PC-9 (cell line): ENCODE results near the gene ANKFN1. TPM values are rescaled to one million over a fixed set of nuclear protein-coding genes. Genes with fewer than 3 reads are reported as not detected.

Experiments used
- BruUV-seq: library from RNA; stranded (reverse); fragments of 400-500 nt; replicated peaks from 2 replicates; lab custom pipeline; 2021; lab: Mats Ljungman, UMichigan
- CTCF ChIA-PET: fragments of 300-600 bp; sonication (Branson Sonifier 250); formaldehyde crosslinking; loops from one replicate; lab custom pipeline; 2022; ENCODE audit warnings: antibody characterized with exemption; lab: Charles Lee
- POLR2A ChIA-PET: fragments of 300-600 bp; sonication (Branson Sonifier 250); formaldehyde crosslinking; loops from one replicate; lab custom pipeline; 2022; ENCODE audit warnings: antibody characterized with exemption; ENCODE audit not compliant: unreplicated experiment; lab: Charles Lee
- DNase-seq, 2 experiments: peaks; one replicate each; pipeline versions ENCODE4 v3.0.0 to v3.0.0-alpha.2; 2015 to 2022; ENCODE audit warnings: mixed read lengths in 1 of 2
- H2AFZ ChIP-seq: fragments of 200-600 bp; sonication (generic); 2 replicates; pipeline ENCODE4 v1.8.1; 2017; ENCODE audit warnings: antibody characterized with exemption
- H3F3A ChIP-seq: fragments of 200-600 bp; sonication (generic); 2 replicates; pipeline ENCODE4 v1.8.1; 2017; ENCODE audit warnings: antibody characterized with exemption, mild to moderate bottlenecking, low read depth; ENCODE audit not compliant: insufficient read depth
- H3K27ac ChIP-seq: fragments of 200-600 bp; sonication (generic); 2 replicates; pipeline ENCODE4 v1.6.1; 2016; ENCODE audit warnings: mixed run types
- H3K27me3 ChIP-seq: fragments of 200-600 bp; sonication (generic); 2 replicates; pipeline ENCODE4 v1.6.1; 2016; ENCODE audit warnings: low read depth, mixed run types; ENCODE audit not compliant: insufficient read depth
- H3K36me3 ChIP-seq: fragments of 200-600 bp; sonication (generic); 2 replicates; pipeline ENCODE4 v1.6.1; 2016; ENCODE audit warnings: low read depth, mixed run types
- H3K4me1 ChIP-seq: fragments of 200-600 bp; sonication (generic); replicated peaks from 2 replicates; pipeline ENCODE4 v1.6.1; 2016; ENCODE audit warnings: mixed run types; ENCODE audit not compliant: insufficient read depth
- H3K4me2 ChIP-seq: fragments of 200-600 bp; sonication (generic); 2 replicates; pipeline ENCODE4 v1.6.1; 2017; ENCODE audit warnings: mixed run types
- H3K4me3 ChIP-seq: fragments of 200-600 bp; sonication (generic); 2 replicates; pipeline ENCODE4 v1.6.1; 2016; ENCODE audit warnings: mixed run types
- H3K79me2 ChIP-seq: fragments of 200-600 bp; sonication (generic); 2 replicates; pipeline ENCODE4 v1.6.1; 2017; ENCODE audit warnings: low read depth, mixed run types
- H3K9me2 ChIP-seq: fragments of 200-600 bp; sonication (generic); 2 replicates; pipeline ENCODE4 v1.8.1; 2017; ENCODE audit warnings: mild to moderate bottlenecking; ENCODE audit not compliant: insufficient read depth
- H3K9me3 ChIP-seq: fragments of 200-600 bp; sonication (generic); 2 replicates; pipeline ENCODE4 v1.8.1; 2016; ENCODE audit warnings: low read depth; ENCODE audit not compliant: insufficient read depth
- H4K20me1 ChIP-seq: fragments of 200-600 bp; sonication (generic); 2 replicates; pipeline ENCODE4 v1.8.1; 2017; ENCODE audit not compliant: insufficient read depth
- EZH2 ChIP-seq: fragments of 200-600 bp; sonication (generic); IDR thresholded peaks from 2 replicates; pipeline ENCODE4 v1.8.0; 2017; ENCODE audit warnings: antibody characterized with exemption, low read depth
- intact Hi-C: fragments of 100-400 bp; cut with micrococcal nuclease; formaldehyde crosslinking; loops from one replicate; pipeline ENCODE4 v1.10.0; 2022; ENCODE audit not compliant: unreplicated experiment
- total RNA-seq: library from RNA; stranded (reverse); gene quantifications from 2 replicates; pipeline ENCODE4 v1.2.3, GENCODE V29; 2021
- TF ChIP-seq, protein P1 (sequence below): fragments of 200-600 bp; sonication (generic); conservative IDR thresholded peaks from 2 replicates; pipeline ENCODE4 v1.6.1; 2017; ENCODE audit warnings: mixed run types, antibody characterized with exemption, mild to moderate bottlenecking, moderate library complexity

The ANKFN1 gene
- total RNA-seq, 1 experiment from 2014 or later, result not detected

DNA sequence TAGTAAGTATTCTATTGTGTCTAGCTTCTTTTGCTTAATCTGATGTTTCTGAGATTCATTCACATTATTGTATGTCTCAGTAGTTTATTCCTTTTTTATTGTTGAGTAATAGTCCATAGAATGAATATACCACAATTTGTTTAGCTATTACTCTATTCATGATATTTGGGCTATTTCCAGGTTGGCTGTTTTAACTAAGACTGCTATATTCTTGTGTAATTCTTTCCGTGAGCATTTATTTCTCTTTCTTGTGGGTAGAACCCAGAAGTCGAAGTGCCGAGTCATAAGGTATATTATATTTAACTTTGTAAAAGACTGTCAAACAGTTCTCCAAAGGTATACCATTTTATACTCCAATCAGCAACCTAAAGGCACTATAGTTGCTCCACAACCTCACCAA lies 160.8 kb downstream of the ANKFN1 start:
- Histone ChIP-seq H3K4me3 (no peak overlapping the region), H3K9me3 (no peaks in the 10 kb centered on the region), H3K4me1 (no peaks in the 10 kb centered on the region), H2AFZ (no peak overlapping the region), H3K27me3 (no peaks in the 10 kb centered on the region), H3F3A (no peaks in the 10 kb centered on the region), H3K4me2 (no peak overlapping the region), H3K79me2 (no peaks in the 10 kb centered on the region), H3K27ac (no peak overlapping the region), H3K36me3 (no peaks in the 10 kb centered on the region), H4K20me1 (no peaks in the 10 kb centered on the region), H3K9me2 (no peaks in the 10 kb centered on the region)
- no TSS peak for BruUV-seq
- ChIA-PET POLR2A (no interaction called here), CTCF (no interaction called here)
- intact Hi-C loops, result no loop called here
- no peak for DNase-seq
- no peak for TF ChIP-seq EZH2
- TF ChIP-seq, protein P1, sequence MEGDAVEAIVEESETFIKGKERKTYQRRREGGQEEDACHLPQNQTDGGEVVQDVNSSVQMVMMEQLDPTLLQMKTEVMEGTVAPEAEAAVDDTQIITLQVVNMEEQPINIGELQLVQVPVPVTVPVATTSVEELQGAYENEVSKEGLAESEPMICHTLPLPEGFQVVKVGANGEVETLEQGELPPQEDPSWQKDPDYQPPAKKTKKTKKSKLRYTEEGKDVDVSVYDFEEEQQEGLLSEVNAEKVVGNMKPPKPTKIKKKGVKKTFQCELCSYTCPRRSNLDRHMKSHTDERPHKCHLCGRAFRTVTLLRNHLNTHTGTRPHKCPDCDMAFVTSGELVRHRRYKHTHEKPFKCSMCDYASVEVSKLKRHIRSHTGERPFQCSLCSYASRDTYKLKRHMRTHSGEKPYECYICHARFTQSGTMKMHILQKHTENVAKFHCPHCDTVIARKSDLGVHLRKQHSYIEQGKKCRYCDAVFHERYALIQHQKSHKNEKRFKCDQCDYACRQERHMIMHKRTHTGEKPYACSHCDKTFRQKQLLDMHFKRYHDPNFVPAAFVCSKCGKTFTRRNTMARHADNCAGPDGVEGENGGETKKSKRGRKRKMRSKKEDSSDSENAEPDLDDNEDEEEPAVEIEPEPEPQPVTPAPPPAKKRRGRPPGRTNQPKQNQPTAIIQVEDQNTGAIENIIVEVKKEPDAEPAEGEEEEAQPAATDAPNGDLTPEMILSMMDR, result no peak

DNA sequence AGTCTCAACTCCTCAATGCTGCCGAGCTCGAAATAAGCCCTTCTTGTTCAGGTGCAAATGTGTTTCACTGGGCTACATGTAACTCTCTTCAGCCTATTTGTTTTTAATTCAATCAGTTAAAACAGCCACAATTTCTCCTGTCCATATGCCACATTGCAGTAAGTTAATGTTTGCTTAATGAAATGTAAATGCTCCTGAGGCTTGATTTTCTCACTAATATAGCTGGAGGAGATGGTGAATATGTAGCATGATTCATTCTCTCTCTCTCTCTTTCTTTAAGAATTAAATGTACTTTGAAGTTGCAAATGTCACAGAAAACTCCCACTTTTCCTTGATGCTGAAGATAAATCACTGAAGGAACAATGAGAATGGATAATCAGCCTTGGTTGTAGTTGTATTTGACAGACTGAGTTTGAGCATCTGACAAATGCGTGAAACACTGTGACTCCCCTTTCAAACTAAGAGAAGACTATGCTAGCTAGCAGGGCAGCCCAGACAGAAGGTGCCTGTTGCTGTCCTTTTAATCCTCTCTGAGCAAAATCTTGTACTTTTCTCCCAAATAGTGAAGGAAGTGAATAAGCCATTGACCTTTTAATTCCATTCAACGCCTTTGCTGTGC lies 161.8 kb downstream of the ANKFN1 start:
- no peak for DNase-seq
- Histone ChIP-seq H3F3A (no peaks in the 10 kb centered on the region), H3K36me3 (no peaks in the 10 kb centered on the region), H3K9me2 (no peaks in the 10 kb centered on the region), H3K4me1 (no peaks in the 10 kb centered on the region), H3K27ac (no peak overlapping the region), H3K4me3 (no peak overlapping the region), H3K27me3 (no peaks in the 10 kb centered on the region), H4K20me1 (no peaks in the 10 kb centered on the region), H3K4me2 (no peak overlapping the region), H3K79me2 (no peaks in the 10 kb centered on the region), H2AFZ (no peak overlapping the region), H3K9me3 (no peaks in the 10 kb centered on the region)
- TF ChIP-seq, protein P1, result no peak
- TF ChIP-seq EZH2, result no peak
- CTCF ChIA-PET, result no interaction called here
- POLR2A ChIA-PET, result no interaction called here
- no TSS peak for BruUV-seq
- intact Hi-C loops, result loop anchor here (5.0 kb wide), 1 partner anchor 788 kb away; no protein-coding TSS in a partner anchor

DNA sequence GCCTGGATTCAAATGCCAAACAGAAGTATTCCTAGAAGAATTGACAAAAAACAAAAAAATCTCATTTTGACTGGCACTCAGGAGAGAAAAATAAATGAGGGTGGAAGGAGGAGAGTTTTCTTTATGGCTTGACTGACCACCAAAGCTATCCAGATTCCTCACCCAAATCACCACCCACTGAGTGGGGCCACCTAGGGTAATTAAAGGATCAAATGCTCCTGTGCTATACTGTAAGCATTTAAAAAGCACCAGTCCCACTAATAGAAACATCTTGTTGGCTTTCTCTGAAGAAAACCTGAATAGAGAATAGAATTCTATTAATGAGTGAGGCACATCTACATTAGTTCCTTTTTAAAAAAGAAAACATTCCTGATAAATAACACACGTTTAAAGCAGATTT lies 163.3 kb downstream of the ANKFN1 start:
- Histone ChIP-seq H3K27ac (no peak overlapping the region), H3K79me2 (no peaks in the 10 kb centered on the region), H3K36me3 (no peaks in the 10 kb centered on the region), H3F3A (no peaks in the 10 kb centered on the region), H3K27me3 (no peaks in the 10 kb centered on the region; the same call in 1 of the 2 replicates), H3K4me3 (no peak overlapping the region), H4K20me1 (no peaks in the 10 kb centered on the region), H3K9me2 (no peaks in the 10 kb centered on the region), H3K4me1 (no peaks in the 10 kb centered on the region), H3K9me3 (no peaks in the 10 kb centered on the region), H3K4me2 (no peak overlapping the region), H2AFZ (no peak overlapping the region)
- TF ChIP-seq, protein P1, result no peak
- TF ChIP-seq EZH2, result no peak
- no TSS peak for BruUV-seq
- DNase-seq, result no peak
- CTCF ChIA-PET, result no interaction called here
- intact Hi-C loops, result loop anchor here (5.0 kb wide), 1 partner anchor 789 kb away; no protein-coding TSS in a partner anchor
- POLR2A ChIA-PET, result no interaction called here
